Measurements from ENCODE around the gene TLR7.

The TLR7 gene

GRCh38 chrX:12917753-12918152, 50.9 kb downstream of the TLR7 start:
- TF ChIP-seq CTCF (IDR thresholded peaks at IDR 0.05): no peak

GRCh38 chrX:12919051-12919450, 52.2 kb downstream of the TLR7 start:
- TF ChIP-seq CTCF (IDR thresholded peaks at IDR 0.05): no peak

DNA sequence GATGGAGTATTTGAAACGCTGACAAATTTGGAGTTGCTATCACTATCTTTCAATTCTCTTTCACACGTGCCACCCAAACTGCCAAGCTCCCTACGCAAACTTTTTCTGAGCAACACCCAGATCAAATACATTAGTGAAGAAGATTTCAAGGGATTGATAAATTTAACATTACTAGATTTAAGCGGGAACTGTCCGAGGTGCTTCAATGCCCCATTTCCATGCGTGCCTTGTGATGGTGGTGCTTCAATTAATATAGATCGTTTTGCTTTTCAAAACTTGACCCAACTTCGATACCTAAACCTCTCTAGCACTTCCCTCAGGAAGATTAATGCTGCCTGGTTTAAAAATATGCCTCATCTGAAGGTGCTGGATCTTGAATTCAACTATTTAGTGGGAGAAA, 52.7 kb downstream of the TLR7 start:
- no peak for TF ChIP-seq CTCF (IDR thresholded peaks at IDR 0.05)

- no peak for TF ChIP-seq CTCF (IDR thresholded peaks at IDR 0.05)
Observed at GRCh38 chrX:12920990-12921389, 54.1 kb downstream of the TLR7 start.

DNA sequence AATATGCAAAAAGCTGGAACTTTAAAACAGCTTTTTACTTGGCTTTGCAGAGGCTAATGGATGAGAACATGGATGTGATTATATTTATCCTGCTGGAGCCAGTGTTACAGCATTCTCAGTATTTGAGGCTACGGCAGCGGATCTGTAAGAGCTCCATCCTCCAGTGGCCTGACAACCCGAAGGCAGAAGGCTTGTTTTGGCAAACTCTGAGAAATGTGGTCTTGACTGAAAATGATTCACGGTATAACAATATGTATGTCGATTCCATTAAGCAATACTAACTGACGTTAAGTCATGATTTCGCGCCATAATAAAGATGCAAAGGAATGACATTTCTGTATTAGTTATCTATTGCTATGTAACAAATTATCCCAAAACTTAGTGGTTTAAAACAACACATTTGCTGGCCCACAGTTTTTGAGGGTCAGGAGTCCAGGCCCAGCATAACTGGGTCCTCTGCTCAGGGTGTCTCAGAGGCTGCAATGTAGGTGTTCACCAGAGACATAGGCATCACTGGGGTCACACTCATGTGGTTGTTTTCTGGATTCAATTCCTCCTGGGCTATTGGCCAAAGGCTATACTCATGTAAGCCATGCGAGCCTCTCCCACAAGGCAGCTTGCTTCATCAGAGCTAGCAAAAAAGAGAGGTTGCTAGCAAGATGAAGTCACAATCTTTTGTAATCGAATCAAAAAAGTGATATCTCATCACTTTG, 55.2 kb downstream of the TLR7 start:
- TF ChIP-seq CTCF (IDR thresholded peaks at IDR 0.05): no peak

DNA sequence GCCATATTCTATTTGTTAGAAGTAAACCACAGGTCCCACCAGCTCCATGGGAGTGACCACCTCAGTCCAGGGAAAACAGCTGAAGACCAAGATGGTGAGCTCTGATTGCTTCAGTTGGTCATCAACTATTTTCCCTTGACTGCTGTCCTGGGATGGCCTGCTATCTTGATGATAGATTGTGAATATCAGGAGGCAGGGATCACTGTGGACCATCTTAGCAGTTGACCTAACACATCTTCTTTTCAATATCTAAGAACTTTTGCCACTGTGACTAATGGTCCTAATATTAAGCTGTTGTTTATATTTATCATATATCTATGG, 55.7 kb downstream of the TLR7 start:
- TF ChIP-seq CTCF (IDR thresholded peaks at IDR 0.05): no peak

- TF ChIP-seq CTCF (IDR thresholded peaks at IDR 0.05): no peak
Observed at GRCh38 chrX:12929701-12930100, 62.8 kb downstream of the TLR7 start.

DNA sequence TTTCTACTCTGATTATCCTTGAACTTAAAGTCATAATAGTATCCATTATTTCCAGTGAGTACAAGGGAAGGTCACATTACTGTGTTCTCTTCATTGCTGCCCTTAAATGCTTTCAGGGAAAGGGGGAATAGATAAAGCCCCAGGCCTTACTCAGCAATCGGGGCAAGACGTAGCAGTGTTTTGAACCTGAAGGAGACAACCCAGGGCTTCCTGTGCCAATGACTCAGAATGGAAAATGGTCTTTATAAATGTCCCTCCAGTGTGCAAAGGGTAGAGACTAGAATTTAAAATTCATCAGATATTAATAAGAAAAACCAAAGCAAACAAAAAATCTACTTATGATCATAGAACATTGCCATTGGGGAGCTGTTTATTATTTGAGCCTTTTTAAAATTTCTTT, 63.3 kb downstream of the TLR7 start:
- TF ChIP-seq CTCF (IDR thresholded peaks at IDR 0.05): no peak
